ENCODE data around the gene NTRK1.

Gene NTRK1

DNA sequence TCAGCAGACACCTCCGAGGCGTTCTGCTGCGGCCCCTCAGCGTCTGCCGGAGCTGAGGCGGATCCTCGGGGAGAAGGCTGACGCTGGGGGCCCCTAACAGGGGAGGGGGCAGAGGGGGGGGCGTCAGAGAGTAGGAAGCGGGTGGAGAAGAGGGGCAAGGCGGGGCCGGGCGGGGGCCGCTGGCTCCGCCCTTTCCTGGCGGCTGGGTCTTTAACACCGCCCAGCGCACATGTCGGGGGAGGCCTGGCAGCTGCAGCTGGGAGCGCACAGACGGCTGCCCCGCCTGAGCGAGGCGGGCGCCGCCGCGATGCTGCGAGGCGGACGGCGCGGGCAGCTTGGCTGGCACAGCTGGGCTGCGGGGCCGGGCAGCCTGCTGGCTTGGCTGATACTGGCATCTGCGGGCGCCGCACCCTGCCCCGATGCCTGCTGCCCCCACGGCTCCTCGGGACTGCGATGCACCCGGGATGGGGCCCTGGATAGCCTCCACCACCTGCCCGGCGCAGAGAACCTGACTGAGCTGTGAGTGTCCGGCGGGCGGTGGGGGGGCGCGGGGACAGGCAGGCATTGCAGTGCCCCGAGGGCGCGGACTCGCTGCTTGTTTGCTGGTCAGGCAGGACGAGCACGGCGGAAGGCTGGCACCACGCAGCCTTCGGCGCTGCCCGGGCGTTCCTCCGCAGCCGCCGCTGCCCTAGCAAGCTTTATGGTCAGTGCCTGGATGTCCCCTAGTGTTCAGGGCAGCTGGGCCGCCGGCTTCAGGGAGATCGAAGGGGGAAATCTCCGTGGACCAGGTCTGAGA, at the start of gene NTRK1:
Gene NTRK1 (plus strand): TSS at position 238 of the 796 bp plus-strand sequence. CDS start 70 bp downstream, at position 308.
- DNase-seq (ENCODE audit: low read depth): no peak

DNA sequence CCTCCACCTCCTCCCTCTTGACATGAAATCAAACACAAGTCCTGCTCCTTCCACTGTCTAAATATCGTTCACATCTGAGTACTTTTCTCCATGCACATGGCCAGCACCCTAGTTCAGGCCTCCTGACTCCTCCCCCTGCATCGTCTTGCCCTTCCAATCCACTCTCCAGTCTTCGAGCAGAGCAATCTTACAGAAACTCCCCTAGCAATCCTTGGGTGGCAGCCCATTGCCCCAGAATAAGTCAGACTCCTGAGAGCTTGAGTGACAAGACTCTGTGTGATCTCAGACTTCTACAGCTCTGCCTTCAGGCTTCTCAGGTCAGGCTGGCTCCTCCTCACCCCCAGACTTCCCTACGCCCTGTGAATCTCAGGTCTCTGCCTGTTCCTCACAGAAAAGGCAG, 49.5 kb upstream of the NTRK1 start:
- no peak for DNase-seq (ENCODE audit: low read depth)

- DNase-seq (ENCODE audit: low read depth): no peak
Measured at GRCh38 chr1:156812293-156812990, 48.2 kb upstream of the NTRK1 start.

DNA sequence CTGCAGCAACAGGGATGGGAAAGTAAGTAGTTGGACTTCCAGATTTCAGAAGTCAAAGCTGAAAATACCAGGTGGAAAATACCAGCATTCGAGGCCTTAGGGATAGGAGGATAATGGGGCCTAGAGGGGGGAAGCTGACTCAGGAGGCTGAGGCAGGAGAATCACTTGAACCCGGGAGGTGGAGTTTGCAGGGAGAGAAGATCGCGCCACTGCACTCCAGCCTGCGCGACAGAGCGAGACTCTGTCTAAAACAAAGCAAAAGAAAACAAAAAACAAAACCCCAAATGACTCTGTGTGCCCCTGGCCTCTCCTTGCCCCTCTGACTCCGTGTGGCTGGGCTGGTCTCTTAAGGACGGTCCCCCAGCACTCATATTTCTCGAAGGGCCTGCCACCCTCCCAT, 47.4 kb upstream of the NTRK1 start:
- DNase-seq (ENCODE audit: low read depth): no peak

- no peak for DNase-seq (ENCODE audit: low read depth)
Measured at GRCh38 chr1:156813750-156814570, 46.7 kb upstream of the NTRK1 start.

DNA sequence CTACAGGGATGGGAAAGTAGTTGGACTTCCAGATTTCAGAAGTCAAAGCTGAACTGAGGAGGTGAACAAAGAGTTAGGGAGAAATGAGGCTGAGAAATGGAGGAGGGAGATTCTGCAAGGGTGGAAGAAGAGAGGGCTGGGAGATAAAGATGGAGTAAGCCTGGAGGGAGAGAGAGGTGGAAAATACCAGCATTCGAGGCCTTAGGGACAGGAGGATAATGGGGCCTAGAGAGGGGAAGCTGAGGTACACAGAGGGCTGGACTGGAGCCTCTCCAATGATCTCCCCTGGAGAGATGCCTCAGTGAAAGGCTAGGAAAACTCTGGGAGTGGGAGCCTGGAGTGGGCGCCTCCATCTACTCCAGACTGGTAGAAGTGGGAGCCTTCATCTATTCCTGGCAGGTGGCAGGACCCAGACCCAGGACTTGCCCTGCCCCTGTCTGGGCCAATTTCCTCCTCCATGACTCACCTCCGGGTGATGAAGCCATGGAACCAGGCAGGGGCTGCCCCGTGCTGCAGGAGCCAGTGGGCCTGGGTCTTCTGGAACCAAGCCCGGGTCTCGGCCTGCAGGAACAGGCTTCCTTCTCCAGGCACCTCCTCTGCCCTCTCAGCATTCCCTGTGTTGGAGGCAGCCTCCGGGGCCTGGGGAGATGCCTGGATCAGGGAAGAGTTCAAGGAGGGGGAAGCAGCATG, 45.9 kb upstream of the NTRK1 start:
- no peak for DNase-seq (ENCODE audit: low read depth)

GRCh38 chr1:156815307-156815826, 45.3 kb upstream of the NTRK1 start:
- DNase-seq (ENCODE audit: low read depth): peak; percentile 91

DNA sequence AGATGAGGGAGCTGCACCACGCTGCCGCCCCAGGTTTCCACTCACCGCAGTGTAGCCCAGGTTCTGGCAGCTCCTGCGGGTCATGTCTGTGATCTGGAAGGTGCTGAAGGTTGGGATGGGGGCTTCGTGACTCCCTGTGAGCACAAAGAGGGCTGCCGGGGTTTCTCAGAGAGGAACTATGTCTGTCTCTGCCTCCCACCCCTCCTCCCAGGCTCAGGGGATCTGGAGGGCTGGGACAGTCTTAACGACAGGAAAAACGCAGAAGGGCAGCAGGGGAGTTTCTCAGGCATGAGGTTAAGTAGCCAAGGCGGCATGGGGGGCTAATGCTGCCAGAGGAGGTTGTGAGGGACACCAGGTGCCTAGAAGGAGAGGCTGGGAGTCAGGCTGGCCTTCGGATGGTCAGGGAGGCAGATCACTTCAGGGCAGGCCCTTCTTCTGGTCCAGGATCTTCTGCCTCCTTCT, 44.7 kb upstream of the NTRK1 start:
- DNase-seq (ENCODE audit: low read depth): no peak

GRCh38 chr1:156816561-156817328, 43.9 kb upstream of the NTRK1 start, which contains the start of gene SH2D2A:
SH2D2A (minus strand) TSS chr1:156816848; CDS start chr1:156816708, 140 bp downstream.
- no peak for DNase-seq (ENCODE audit: low read depth)

DNA sequence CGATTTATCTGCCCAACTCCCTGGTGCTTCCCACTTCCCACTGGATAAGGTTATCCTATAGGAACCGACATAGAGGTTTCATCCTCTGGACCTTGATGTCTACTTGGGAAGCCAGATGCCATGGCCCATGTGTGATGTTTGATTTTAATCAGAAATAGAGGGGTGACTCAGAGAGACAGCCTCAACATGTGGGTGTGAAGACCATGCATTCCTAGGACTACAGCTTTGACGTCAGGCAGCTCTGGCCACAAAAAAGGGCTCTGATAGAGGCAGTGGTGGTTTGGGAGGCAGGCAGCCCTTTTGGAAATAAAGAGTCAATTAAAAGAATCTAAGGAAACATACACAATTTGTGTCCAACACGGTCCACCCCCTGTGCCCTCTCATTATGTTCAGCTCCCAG, 38.9 kb upstream of the NTRK1 start:
- peak; percentile 36 for DNase-seq (ENCODE audit: low read depth)

DNA sequence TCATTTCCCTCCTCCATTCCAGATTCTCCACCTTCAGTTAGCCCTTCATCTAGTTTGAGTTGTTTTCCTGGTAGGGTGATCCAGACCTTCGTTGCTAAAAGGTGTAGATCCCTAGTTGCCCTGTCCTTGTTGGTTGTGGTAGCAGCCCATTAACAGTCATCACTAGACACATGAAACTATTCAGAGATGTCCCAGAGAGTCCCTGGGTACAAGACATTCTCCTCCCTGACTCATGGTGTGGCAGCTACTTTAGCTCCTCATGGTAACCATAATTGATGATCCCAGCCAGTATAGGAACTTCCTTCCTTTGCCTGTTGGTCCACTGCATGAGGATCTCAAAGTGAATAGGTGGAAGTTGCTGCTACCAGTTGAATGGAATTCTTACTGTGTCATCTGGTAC, 38.0 kb upstream of the NTRK1 start:
- DNase-seq (ENCODE audit: low read depth): no peak

GRCh38 chr1:156823210-156823790, 37.4 kb upstream of the NTRK1 start:
- DNase-seq (ENCODE audit: low read depth): no peak

DNA sequence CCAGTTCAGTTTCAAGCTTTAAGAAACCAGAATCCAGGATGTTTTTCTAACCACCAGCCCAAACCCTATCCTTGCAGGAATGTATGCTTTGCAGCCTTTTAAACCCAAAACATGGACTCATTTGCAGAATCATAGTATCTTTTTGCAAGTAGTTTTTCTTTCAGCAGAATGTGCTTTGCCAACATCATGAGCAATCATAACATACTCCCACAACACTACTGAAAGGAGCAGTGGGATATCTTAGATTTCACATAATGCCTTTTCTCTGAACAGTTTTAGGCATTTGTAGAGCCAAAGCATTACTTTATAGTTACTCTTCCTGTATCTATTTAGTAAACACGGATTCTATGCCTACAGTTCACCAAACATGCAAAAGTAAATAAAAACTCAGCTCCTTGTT, 34.0 kb upstream of the NTRK1 start:
- DNase-seq (ENCODE audit: low read depth): peak; percentile 75

DNA sequence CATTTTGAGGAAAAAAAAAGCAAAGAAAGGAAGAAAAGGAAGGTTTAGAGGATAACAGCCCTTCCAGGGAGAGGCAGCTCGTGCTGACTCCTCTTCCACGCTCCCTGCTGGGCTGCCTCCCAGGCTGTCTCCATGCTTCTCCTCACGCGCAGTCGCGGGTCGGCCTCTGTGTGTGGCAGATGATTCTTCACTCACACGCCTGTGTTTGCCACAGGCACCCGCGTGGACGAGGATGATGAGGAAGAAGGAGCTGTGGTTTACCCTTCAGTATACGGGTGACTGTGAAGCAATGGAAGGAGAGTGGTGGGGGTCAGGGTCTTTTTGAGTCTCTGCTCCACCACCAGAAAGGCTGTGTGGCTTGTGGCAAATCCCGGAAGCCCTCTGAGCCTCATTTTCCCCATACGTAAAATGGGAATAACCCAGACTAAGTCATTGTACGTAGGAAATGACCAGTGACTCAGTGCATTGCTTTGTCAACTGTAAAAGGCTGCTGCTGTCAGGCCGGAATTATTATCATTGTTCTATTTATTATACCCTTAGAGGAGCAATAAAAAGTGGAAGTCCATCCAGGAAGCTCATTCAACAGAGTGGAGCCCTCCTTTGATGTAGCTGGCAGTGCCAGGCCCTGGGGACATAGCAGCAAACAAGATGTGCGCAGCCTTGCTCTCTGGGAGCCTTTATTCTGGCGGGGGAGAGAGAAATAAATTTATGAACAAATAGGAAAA, 32.1 kb upstream of the NTRK1 start:
- DNase-seq (ENCODE audit: low read depth): no peak

- no peak for DNase-seq (ENCODE audit: low read depth)
Measured at GRCh38 chr1:156832434-156832833, 28.2 kb upstream of the NTRK1 start.

DNA sequence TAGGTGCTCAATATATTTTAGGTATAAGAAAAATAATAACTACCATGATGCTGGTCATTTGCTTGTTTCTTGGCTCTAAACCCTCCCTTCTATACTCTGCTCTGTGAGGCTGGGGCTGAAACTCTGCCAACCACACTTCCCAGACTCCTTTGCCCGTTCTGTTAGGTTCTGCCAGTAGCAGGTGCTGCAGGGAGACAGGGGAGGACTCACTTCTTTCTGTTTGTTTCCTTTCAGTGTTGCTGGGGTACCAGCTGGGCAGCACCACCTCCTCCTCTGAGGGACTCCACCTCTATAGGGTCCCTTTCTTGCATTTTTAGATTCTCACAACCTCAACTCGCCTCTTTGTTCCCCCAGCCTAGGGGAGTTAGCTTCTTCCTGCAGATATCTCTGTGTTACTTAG, 27.1 kb upstream of the NTRK1 start:
- DNase-seq (ENCODE audit: low read depth): no peak

DNA sequence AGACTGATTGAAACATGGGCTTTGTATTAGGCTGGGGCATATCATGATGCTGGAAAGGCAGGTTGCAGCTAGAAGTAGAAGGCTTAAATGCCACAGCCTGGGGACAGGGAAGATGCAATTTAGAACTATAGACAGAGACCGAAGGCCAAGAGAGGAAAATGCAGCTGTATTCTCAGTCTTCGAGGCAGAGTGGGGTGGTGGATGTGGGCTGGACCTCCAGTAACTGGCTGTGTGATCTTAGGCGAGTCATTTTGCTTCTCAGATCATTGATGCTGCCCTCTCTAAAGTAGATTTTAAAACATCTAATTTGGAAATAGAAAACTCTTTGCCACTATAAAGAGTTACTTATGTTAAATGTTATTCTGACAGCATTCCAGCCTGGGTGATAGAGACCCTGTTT, 26.3 kb upstream of the NTRK1 start:
- no peak for DNase-seq (ENCODE audit: low read depth)

DNA sequence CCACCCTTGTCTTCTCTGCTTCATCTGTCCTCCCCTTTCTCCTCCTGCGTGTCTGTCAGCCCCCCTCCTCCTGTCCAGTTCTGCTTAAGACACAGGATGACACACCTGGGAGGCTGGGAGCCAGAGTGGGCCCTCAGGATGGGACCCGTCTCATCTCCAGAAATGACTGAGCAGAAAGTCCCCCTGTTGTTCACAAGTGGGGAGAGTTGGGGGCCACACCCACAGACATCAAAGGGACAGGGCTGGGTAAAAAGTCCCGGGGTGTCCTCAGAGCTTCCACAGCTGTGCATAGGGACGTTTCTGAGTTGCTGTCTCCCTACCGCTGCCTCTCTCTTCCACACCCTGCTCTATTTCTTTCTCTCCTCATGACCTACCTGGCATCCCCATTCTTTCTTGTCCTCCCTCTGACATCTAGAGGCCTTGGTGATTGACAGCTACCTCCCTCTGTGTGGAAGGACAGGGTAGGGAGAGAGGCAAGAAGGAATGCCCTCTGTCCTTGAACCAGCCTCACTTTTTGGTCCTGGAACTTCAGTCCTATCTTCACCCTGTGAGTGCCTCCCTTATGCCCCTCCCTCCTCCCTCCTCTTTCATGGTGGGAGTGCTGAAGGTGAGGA, 24.5 kb upstream of the NTRK1 start:
- DNase-seq (ENCODE audit: low read depth): no peak

GRCh38 chr1:156836892-156837291, 23.8 kb upstream of the NTRK1 start:
- DNase-seq (ENCODE audit: low read depth): no peak
